ENCODE measurements around the gene CCNI.

GRCh38 chr4:77122656-77123055 lies 46.9 kb upstream of the CCNI start:
- TF ChIP-seq CTCF (conservative IDR thresholded peaks at IDR 0.05) (no peak), EZH2 (IDR thresholded peaks at IDR 0.05; ENCODE audit: low read depth) (no peak)
